ENCODE measurements around the gene TMEM238. TPM values are rescaled to one million over a fixed set of nuclear protein-coding genes. Genes with fewer than 3 reads are reported as not detected.
A peak's percentile ranks its signal among the peaks of the same experiment; 100 is the strongest.

Gene TMEM238
- total and polyA plus RNA-seq, 9 of the 15 experiments (the other 6 are each of a cell fraction or from before 2014, with no cell fraction given), result 0.18 to 5.1 (median 1.3) TPM; not detected in 4

DNA sequence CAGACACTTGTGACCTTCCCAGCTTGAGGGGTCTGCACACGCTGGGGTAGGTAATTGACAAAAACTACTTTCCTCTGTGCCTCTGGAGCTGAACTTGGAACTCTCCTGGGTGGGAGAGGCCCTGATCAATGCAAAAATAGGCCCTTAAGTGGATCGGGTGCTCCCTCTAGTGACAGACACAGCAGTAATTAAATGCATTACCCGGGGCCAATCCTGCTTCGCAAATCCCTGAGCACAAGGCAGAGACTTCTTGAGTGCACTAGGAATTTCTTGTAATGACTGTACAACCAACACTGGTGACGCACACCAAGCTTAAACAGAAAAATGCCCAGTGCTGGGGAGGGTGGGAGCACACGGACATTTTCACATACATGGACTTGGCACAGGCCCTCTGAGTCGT is 34.1 kb upstream of the TMEM238 start (continued):
- TF ChIP-seq HNRNPUL1 (IDR thresholded peaks at IDR 0.05; ENCODE audit: low read length) (no peak), GTF2A2 (tag; IDR thresholded peaks at IDR 0.05) (no peak), ZNF311 (CRISPR knock-in tag; IDR thresholded peaks at IDR 0.05) (no peak), ZBTB33 (CRISPR knock-in tag; IDR thresholded peaks at IDR 0.05) (peak; percentile 47; the same call in 1 of the 2 replicates), RHOXF2B (CRISPR knock-in tag; conservative IDR thresholded peaks at IDR 0.05) (no peak), KLF10 (CRISPR knock-in tag; IDR thresholded peaks at IDR 0.05) (no peak), SREBF2 (CRISPR knock-in tag; IDR thresholded peaks at IDR 0.05) (no peak), MXI1 (IDR thresholded peaks at IDR 0.05; ENCODE audit: low read depth, low read length) (no peak), GTF2F1 (IDR thresholded peaks at IDR 0.05; ENCODE audit: low read depth, low read length) (no peak), RAD21 (CRISPR knock-in tag; conservative IDR thresholded peaks at IDR 0.05 in 1 of 2, IDR thresholded peaks at IDR 0.05 in 1 of 2) (peak; percentile 81 to 91), RB1 (IDR thresholded peaks at IDR 0.05; ENCODE audit: low read depth) (0 out of 2 replicates have a peak, but pooled peaks have one; percentile 40), E2F8 (IDR thresholded peaks at IDR 0.05; ENCODE audit: low read depth, partially characterized antibody) (no peak), EP400 (IDR thresholded peaks at IDR 0.05) (no peak), CREM (IDR thresholded peaks at IDR 0.05; ENCODE audit: low read depth) (no peak), ATF7 (IDR thresholded peaks at IDR 0.05) (no peak)
- TF ChIP-seq, protein P1, sequence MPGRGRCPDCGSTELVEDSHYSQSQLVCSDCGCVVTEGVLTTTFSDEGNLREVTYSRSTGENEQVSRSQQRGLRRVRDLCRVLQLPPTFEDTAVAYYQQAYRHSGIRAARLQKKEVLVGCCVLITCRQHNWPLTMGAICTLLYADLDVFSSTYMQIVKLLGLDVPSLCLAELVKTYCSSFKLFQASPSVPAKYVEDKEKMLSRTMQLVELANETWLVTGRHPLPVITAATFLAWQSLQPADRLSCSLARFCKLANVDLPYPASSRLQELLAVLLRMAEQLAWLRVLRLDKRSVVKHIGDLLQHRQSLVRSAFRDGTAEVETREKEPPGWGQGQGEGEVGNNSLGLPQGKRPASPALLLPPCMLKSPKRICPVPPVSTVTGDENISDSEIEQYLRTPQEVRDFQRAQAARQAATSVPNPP (IDR thresholded peaks at IDR 0.05; ENCODE audit: borderline replicate concordance, insufficient read depth, insufficient read length), result no peak
- TF ChIP-seq, protein P2, sequence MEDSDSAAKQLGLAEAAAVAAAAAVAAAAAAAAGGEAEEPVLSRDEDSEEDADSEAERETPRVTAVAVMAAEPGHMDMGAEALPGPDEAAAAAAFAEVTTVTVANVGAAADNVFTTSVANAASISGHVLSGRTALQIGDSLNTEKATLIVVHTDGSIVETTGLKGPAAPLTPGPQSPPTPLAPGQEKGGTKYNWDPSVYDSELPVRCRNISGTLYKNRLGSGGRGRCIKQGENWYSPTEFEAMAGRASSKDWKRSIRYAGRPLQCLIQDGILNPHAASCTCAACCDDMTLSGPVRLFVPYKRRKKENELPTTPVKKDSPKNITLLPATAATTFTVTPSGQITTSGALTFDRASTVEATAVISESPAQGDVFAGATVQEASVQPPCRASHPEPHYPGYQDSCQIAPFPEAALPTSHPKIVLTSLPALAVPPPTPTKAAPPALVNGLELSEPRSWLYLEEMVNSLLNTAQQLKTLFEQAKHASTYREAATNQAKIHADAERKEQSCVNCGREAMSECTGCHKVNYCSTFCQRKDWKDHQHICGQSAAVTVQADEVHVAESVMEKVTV (CRISPR knock-in tag; IDR thresholded peaks at IDR 0.05), result peak; percentile 71
- TF ChIP-seq, protein P3, sequence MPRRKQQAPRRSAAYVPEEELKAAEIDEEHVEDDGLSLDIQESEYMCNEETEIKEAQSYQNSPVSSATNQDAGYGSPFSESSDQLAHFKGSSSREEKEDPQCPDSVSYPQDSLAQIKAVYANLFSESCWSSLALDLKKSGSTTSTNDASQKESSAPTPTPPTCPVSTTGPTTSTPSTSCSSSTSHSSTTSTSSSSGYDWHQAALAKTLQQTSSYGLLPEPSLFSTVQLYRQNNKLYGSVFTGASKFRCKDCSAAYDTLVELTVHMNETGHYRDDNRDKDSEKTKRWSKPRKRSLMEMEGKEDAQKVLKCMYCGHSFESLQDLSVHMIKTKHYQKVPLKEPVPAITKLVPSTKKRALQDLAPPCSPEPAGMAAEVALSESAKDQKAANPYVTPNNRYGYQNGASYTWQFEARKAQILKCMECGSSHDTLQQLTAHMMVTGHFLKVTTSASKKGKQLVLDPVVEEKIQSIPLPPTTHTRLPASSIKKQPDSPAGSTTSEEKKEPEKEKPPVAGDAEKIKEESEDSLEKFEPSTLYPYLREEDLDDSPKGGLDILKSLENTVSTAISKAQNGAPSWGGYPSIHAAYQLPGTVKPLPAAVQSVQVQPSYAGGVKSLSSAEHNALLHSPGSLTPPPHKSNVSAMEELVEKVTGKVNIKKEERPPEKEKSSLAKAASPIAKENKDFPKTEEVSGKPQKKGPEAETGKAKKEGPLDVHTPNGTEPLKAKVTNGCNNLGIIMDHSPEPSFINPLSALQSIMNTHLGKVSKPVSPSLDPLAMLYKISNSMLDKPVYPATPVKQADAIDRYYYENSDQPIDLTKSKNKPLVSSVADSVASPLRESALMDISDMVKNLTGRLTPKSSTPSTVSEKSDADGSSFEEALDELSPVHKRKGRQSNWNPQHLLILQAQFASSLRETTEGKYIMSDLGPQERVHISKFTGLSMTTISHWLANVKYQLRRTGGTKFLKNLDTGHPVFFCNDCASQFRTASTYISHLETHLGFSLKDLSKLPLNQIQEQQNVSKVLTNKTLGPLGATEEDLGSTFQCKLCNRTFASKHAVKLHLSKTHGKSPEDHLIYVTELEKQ (CRISPR knock-in tag; IDR thresholded peaks at IDR 0.05), result no peak

All from K562 (cell line).